Effector CD8-positive, alpha-beta T cell (primary cell): Measurements from ENCODE around the gene ASTN1.

ENCODE experiments used
- DNase-seq: peaks from one replicate; lab custom pipeline; 2025; lab: John Stamatoyannopoulos, UW

ASTN1 gene

GRCh38 chr1:176931526-176931925 lies 233.0 kb downstream of the ASTN1 start:
- DNase-seq, result no peak

GRCh38 chr1:176926330-176927086 lies 238.0 kb downstream of the ASTN1 start:
- DNase-seq, result no peak

- no peak for DNase-seq
Measured at GRCh38 chr1:176925223-176925622, 239.3 kb downstream of the ASTN1 start.

GRCh38 chr1:176923283-176923682 lies 241.2 kb downstream of the ASTN1 start:
- DNase-seq, result no peak

GRCh38 chr1:176919386-176920378 lies 244.8 kb downstream of the ASTN1 start:
- DNase-seq, result no peak

GRCh38 chr1:176905648-176906047 lies 258.9 kb downstream of the ASTN1 start:
- no peak for DNase-seq

- DNase-seq, result no peak
Measured at GRCh38 chr1:176904057-176904751, 260.3 kb downstream of the ASTN1 start.

GRCh38 chr1:176903474-176903873 lies 261.0 kb downstream of the ASTN1 start:
- DNase-seq, result no peak

GRCh38 chr1:176899321-176899720 lies 265.2 kb downstream of the ASTN1 start:
- DNase-seq, result no peak

- DNase-seq, result no peak
Measured at GRCh38 chr1:176897350-176898236, 266.9 kb downstream of the ASTN1 start.

- DNase-seq, result no peak
Measured at GRCh38 chr1:176896216-176896615, 268.3 kb downstream of the ASTN1 start.

- no peak for DNase-seq
Measured at GRCh38 chr1:176894450-176894849, 270.1 kb downstream of the ASTN1 start.

- DNase-seq, result no peak
Measured at GRCh38 chr1:176893625-176894352, 270.7 kb downstream of the ASTN1 start.

- DNase-seq, result no peak
Measured at GRCh38 chr1:176888471-176889032, 276.0 kb downstream of the ASTN1 start.

GRCh38 chr1:176885751-176886150 lies 278.8 kb downstream of the ASTN1 start:
- no peak for DNase-seq

GRCh38 chr1:176885341-176885740 lies 279.2 kb downstream of the ASTN1 start:
- DNase-seq, result no peak

GRCh38 chr1:176884911-176885310 lies 279.6 kb downstream of the ASTN1 start:
- DNase-seq, result no peak

- DNase-seq, result no peak
Measured at GRCh38 chr1:176884286-176884685, 280.2 kb downstream of the ASTN1 start.

- no peak for DNase-seq
Measured at GRCh38 chr1:176880955-176881595, 283.4 kb downstream of the ASTN1 start.
